Parathyroid adenoma (tissue), 2 donors: ENCODE results near the gene PRLH.

Experiments
- H2AFZ ChIP-seq: fragments of 300-600 bp; sonication (generic); one replicate; pipeline ENCODE4 v1.7.0; 2017; ENCODE audit warnings: antibody characterized with exemption, mild to moderate bottlenecking
- H3K27ac ChIP-seq: fragments of 300-600 bp; sonication (generic); one replicate; pipeline ENCODE4 v1.7.0; 2017
- H3K27me3 ChIP-seq: fragments of 300-600 bp; sonication (generic); one replicate; pipeline ENCODE4 v1.7.0; 2017; ENCODE audit warnings: low read length; ENCODE audit not compliant: control insufficient read depth, insufficient read depth
- H3K36me3 ChIP-seq: fragments of 300-600 bp; sonication (generic); one replicate; pipeline ENCODE4 v1.7.0; 2017; ENCODE audit warnings: low read length; ENCODE audit not compliant: control insufficient read depth, insufficient read depth
- H3K4me1 ChIP-seq: fragments of 300-600 bp; sonication (generic); one replicate; pipeline ENCODE4 v1.7.0; 2017; ENCODE audit warnings: control low read depth
- H3K4me2 ChIP-seq: fragments of 300-600 bp; sonication (generic); one replicate; pipeline ENCODE4 v1.7.0; 2017; ENCODE audit warnings: low read length
- H3K4me3 ChIP-seq: fragments of 300-600 bp; sonication (generic); one replicate; pipeline ENCODE4 v1.7.0; 2017; ENCODE audit warnings: low read depth, low read length
- H3K79me2 ChIP-seq: fragments of 300-600 bp; sonication (generic); one replicate; pipeline ENCODE4 v1.7.0; 2017; ENCODE audit warnings: control low read depth
- H3K9ac ChIP-seq: fragments of 300-600 bp; sonication (generic); one replicate; pipeline ENCODE4 v1.7.0; 2017; ENCODE audit warnings: mild to moderate bottlenecking
- H3K9me3 ChIP-seq: fragments of 300-600 bp; sonication (generic); one replicate; pipeline ENCODE4 v1.7.0; 2017; ENCODE audit warnings: low read length; ENCODE audit not compliant: control insufficient read depth
- TF ChIP-seq, protein P1 (sequence below): fragments of 300-600 bp; sonication (generic); IDR thresholded peaks from one replicate; pipeline ENCODE4 v1.7.0; 2017; ENCODE audit warnings: antibody characterized with exemption, mild to moderate bottlenecking
- donor health status: primary hyperparathyroidism.

Gene PRLH

GRCh38 chr2:237520290-237520689 is 46.1 kb upstream of the PRLH start:
- no peak overlapping the region for H3K9ac ChIP-seq
- H3K79me2 ChIP-seq: no peaks in the 10 kb centered on the region
- H2AFZ ChIP-seq: no peak overlapping the region
- H3K36me3 ChIP-seq: no peaks in the 10 kb centered on the region
- no peak overlapping the region for H3K4me3 ChIP-seq
- H3K27me3 ChIP-seq: no peaks in the 10 kb centered on the region
- no peak overlapping the region for H3K27ac ChIP-seq
- H3K4me2 ChIP-seq: no peak overlapping the region
- no peaks in the 10 kb centered on the region for H3K9me3 ChIP-seq
- TF ChIP-seq, protein P1, sequence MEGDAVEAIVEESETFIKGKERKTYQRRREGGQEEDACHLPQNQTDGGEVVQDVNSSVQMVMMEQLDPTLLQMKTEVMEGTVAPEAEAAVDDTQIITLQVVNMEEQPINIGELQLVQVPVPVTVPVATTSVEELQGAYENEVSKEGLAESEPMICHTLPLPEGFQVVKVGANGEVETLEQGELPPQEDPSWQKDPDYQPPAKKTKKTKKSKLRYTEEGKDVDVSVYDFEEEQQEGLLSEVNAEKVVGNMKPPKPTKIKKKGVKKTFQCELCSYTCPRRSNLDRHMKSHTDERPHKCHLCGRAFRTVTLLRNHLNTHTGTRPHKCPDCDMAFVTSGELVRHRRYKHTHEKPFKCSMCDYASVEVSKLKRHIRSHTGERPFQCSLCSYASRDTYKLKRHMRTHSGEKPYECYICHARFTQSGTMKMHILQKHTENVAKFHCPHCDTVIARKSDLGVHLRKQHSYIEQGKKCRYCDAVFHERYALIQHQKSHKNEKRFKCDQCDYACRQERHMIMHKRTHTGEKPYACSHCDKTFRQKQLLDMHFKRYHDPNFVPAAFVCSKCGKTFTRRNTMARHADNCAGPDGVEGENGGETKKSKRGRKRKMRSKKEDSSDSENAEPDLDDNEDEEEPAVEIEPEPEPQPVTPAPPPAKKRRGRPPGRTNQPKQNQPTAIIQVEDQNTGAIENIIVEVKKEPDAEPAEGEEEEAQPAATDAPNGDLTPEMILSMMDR: no peak
- no peaks in the 10 kb centered on the region for H3K4me1 ChIP-seq

GRCh38 chr2:237524631-237525030 is 41.7 kb upstream of the PRLH start:
- Histone ChIP-seq H3K27ac (no peak overlapping the region), H3K27me3 (no peaks in the 10 kb centered on the region), H3K9me3 (no peaks in the 10 kb centered on the region), H2AFZ (no peak overlapping the region), H3K36me3 (no peaks in the 10 kb centered on the region), H3K4me2 (no peak overlapping the region), H3K79me2 (no peaks in the 10 kb centered on the region), H3K9ac (no peak overlapping the region), H3K4me1 (no peaks in the 10 kb centered on the region), H3K4me3 (no peak overlapping the region)
- TF ChIP-seq, protein P1: no peak

GRCh38 chr2:237525559-237526157 is 40.7 kb upstream of the PRLH start:
- Histone ChIP-seq H3K9me3 (no peaks in the 10 kb centered on the region), H3K27ac (no peak overlapping the region), H3K9ac (no peak overlapping the region), H3K4me1 (no peaks in the 10 kb centered on the region), H3K4me2 (no peak overlapping the region), H2AFZ (no peak overlapping the region), H3K79me2 (no peaks in the 10 kb centered on the region), H3K36me3 (no peaks in the 10 kb centered on the region), H3K4me3 (no peak overlapping the region), H3K27me3 (no peaks in the 10 kb centered on the region)
- TF ChIP-seq, protein P1: no peak

- H2AFZ ChIP-seq: no peak overlapping the region
- H3K4me1 ChIP-seq: no peaks in the 10 kb centered on the region
- H3K9me3 ChIP-seq: no peaks in the 10 kb centered on the region
- no peak overlapping the region for H3K9ac ChIP-seq
- TF ChIP-seq, protein P1: no peak
- no peak overlapping the region for H3K4me2 ChIP-seq
- H3K79me2 ChIP-seq: no peaks in the 10 kb centered on the region
- H3K36me3 ChIP-seq: no peaks in the 10 kb centered on the region
- no peak overlapping the region for H3K4me3 ChIP-seq
- H3K27me3 ChIP-seq: no peaks in the 10 kb centered on the region
- H3K27ac ChIP-seq: no peak overlapping the region
Observed at GRCh38 chr2:237527233-237527632, 39.1 kb upstream of the PRLH start.

GRCh38 chr2:237527766-237528165 is 38.6 kb upstream of the PRLH start:
- Histone ChIP-seq H3K4me2 (no peak overlapping the region), H3K9me3 (no peaks in the 10 kb centered on the region), H3K4me3 (no peak overlapping the region), H3K36me3 (no peaks in the 10 kb centered on the region), H3K9ac (no peak overlapping the region), H3K27me3 (no peaks in the 10 kb centered on the region), H3K27ac (no peak overlapping the region), H3K79me2 (no peaks in the 10 kb centered on the region), H3K4me1 (no peaks in the 10 kb centered on the region), H2AFZ (no peak overlapping the region)
- TF ChIP-seq, protein P1: no peak
